Measurements from ENCODE around the gene RABGAP1L.

GRCh38 chr1:174753131-174753530 lies 593.8 kb downstream of the RABGAP1L start:
- TF ChIP-seq EZH2 (IDR thresholded peaks at IDR 0.05; ENCODE audit: low read depth, low read length, severe bottlenecking), result no peak
- no peak for TF ChIP-seq MAX (IDR thresholded peaks at IDR 0.05)

Measured in H1 (cell line).